HEK293 (cell line): ENCODE data around the gene SLC35G6.
A peak's percentile ranks its signal among the peaks of the same experiment; 100 is the strongest.

Source experiments
- CTCF ChIA-PET: fragments of 350-600 bp; formaldehyde crosslinking; extraction: SDS; loops from one replicate; lab custom pipeline; 2021; ENCODE audit warnings: antibody characterized with exemption; lab: Yijun Ruan, JAX
- POLR2A ChIA-PET: fragments of 300-600 bp; formaldehyde crosslinking; extraction: SDS; loops from one replicate; lab custom pipeline; 2020; ENCODE audit warnings: antibody characterized with exemption, inconsistent platforms; lab: Yijun Ruan, JAX
- H3K27ac ChIP-seq: fragments of 200-500 bp; sonication (Bioruptor generic); 2 replicates; pipeline ENCODE4 v1.5.1; 2014; ENCODE audit warnings: low read depth, low read length, control low read depth, inconsistent platforms; ENCODE audit errors: extremely low read depth
- H3K36me3 ChIP-seq, 2 experiments: fragments of 200-500 bp in 1 of 2; sonication (Bioruptor generic) in 1 of 2; 1 replicate in 1 of 2; 2 replicates in 1 of 2; pipeline ENCODE4 v1.5.1; 2014 to 2017; ENCODE audit warnings: inconsistent platforms in 2 of 2, low read length in 2 of 2; ENCODE audit not compliant: control insufficient read depth in 2 of 2, insufficient read depth in 1 of 2
- H3K4me1 ChIP-seq: fragments of 200-500 bp; sonication (Bioruptor generic); 2 replicates; pipeline ENCODE4 v1.5.1; 2014; ENCODE audit warnings: mild to moderate bottlenecking, low read length, inconsistent platforms; ENCODE audit not compliant: control insufficient read depth, insufficient read depth
- H3K4me3 ChIP-seq: 2 replicates; pipeline ENCODE4 v1.5.1; 2011; ENCODE audit warnings: low read depth, mild to moderate bottlenecking, control low read depth, low read length, moderate library complexity
- H3K9me3 ChIP-seq: fragments of 200-500 bp; sonication (Bioruptor generic); 2 replicates; pipeline ENCODE4 v1.5.1; 2014; ENCODE audit warnings: low read depth, low read length, inconsistent platforms; ENCODE audit not compliant: control insufficient read depth, insufficient read depth
- GFI1B ChIP-seq: fragments of 450-650 bp; formaldehyde crosslinking; IDR thresholded peaks from 2 replicates; pipeline ENCODE4 v1.5.1; 2016; ENCODE audit warnings: missing biosample characterization, missing genetic modification characterization
- KLF7 ChIP-seq: fragments of 450-650 bp; formaldehyde crosslinking; IDR thresholded peaks from 2 replicates; pipeline ENCODE4 v1.5.1; 2016; ENCODE audit warnings: missing biosample characterization, missing genetic modification characterization, borderline replicate concordance
- KLF9 ChIP-seq: fragments of 450-650 bp; formaldehyde crosslinking; IDR thresholded peaks from 2 replicates; pipeline ENCODE4 v1.5.1; 2016; ENCODE audit warnings: missing biosample characterization, missing genetic modification characterization, low read depth
- RBAK ChIP-seq: fragments of 450-650 bp; formaldehyde crosslinking; IDR thresholded peaks from 2 replicates; pipeline ENCODE4 v1.5.1; 2016; ENCODE audit warnings: missing biosample characterization, missing genetic modification characterization
- SALL2 ChIP-seq: fragments of 450-650 bp; formaldehyde crosslinking; IDR thresholded peaks from 2 replicates; pipeline ENCODE4 v1.5.0; 2017; ENCODE audit warnings: missing biosample characterization, mild to moderate bottlenecking, missing genetic modification characterization, borderline replicate concordance
- SP2 ChIP-seq: fragments of 450-650 bp; formaldehyde crosslinking; IDR thresholded peaks from 2 replicates; pipeline ENCODE4 v1.5.1; 2016; ENCODE audit warnings: missing biosample characterization, missing genetic modification characterization
- YY2 ChIP-seq: fragments of 450-650 bp; formaldehyde crosslinking; IDR thresholded peaks from 2 replicates; pipeline ENCODE4 v1.5.1; 2016; ENCODE audit warnings: missing biosample characterization, missing genetic modification characterization
- ZBTB1 ChIP-seq: fragments of 450-650 bp; formaldehyde crosslinking; IDR thresholded peaks from 2 replicates; pipeline ENCODE4 v1.5.1; 2016; ENCODE audit warnings: missing biosample characterization, missing genetic modification characterization
- ZBTB48 ChIP-seq: fragments of 450-650 bp; formaldehyde crosslinking; IDR thresholded peaks from 2 replicates; pipeline ENCODE4 v1.5.1; 2016; ENCODE audit warnings: missing biosample characterization, missing genetic modification characterization
- ZFHX2 ChIP-seq: fragments of 450-650 bp; formaldehyde crosslinking; conservative IDR thresholded peaks from 2 replicates; pipeline ENCODE4 v1.5.1; 2016; ENCODE audit warnings: missing biosample characterization, missing genetic modification characterization
- ZFP37 ChIP-seq: fragments of 450-650 bp; formaldehyde crosslinking; IDR thresholded peaks from 2 replicates; pipeline ENCODE4 v1.5.1; 2016; ENCODE audit warnings: missing biosample characterization, missing genetic modification characterization
- ZNF10 ChIP-seq: fragments of 450-650 bp; formaldehyde crosslinking; IDR thresholded peaks from 2 replicates; pipeline ENCODE4 v1.5.1; 2017; ENCODE audit warnings: missing biosample characterization, missing genetic modification characterization
- ZNF274 ChIP-seq, 2 experiments: fragments of 200-500 bp in 1 of 2; fragments of 450-650 bp in 1 of 2; sonication (Bioruptor generic) in 1 of 2; formaldehyde crosslinking in 1 of 2; IDR thresholded peaks; 2 replicates each; pipeline versions ENCODE4 v1.5.1 to v1.6.1; 2014 to 2016; ENCODE audit warnings: borderline replicate concordance in 1 of 2, inconsistent platforms in 1 of 2, low read length in 1 of 2, missing biosample characterization in 1 of 2, missing genetic modification characterization in 1 of 2
- ZNF37A ChIP-seq: fragments of 450-650 bp; IDR thresholded peaks from 2 replicates; pipeline ENCODE4 v1.5.1; 2018; ENCODE audit warnings: missing biosample characterization, missing genetic modification characterization
- ZNF501 ChIP-seq: fragments of 450-650 bp; formaldehyde crosslinking; IDR thresholded peaks from 2 replicates; pipeline ENCODE4 v1.5.1; 2016; ENCODE audit warnings: missing biosample characterization, missing genetic modification characterization
- ZNF571 ChIP-seq: fragments of 450-650 bp; formaldehyde crosslinking; IDR thresholded peaks from 2 replicates; pipeline ENCODE4 v1.5.0; 2017; ENCODE audit warnings: missing biosample characterization, missing genetic modification characterization
- ZNF596 ChIP-seq: fragments of 450-650 bp; IDR thresholded peaks from 2 replicates; pipeline ENCODE4 v1.5.0; 2018; ENCODE audit warnings: missing biosample characterization, mild to moderate bottlenecking, missing genetic modification characterization, moderate library complexity
- ZNF658 ChIP-seq: fragments of 450-650 bp; formaldehyde crosslinking; IDR thresholded peaks from 2 replicates; pipeline ENCODE4; 2016; ENCODE audit warnings: missing biosample characterization, missing genetic modification characterization
- ZNF677 ChIP-seq: fragments of 450-650 bp; IDR thresholded peaks from 2 replicates; pipeline ENCODE4 v1.5.0; 2018; ENCODE audit warnings: missing biosample characterization, mild to moderate bottlenecking, missing genetic modification characterization, moderate library complexity
- ZNF792 ChIP-seq: fragments of 450-650 bp; formaldehyde crosslinking; IDR thresholded peaks from 2 replicates; pipeline ENCODE4 v1.5.1; 2016; ENCODE audit warnings: missing biosample characterization, missing genetic modification characterization
- TF ChIP-seq, protein P1 (sequence below): fragments of 450-650 bp; formaldehyde crosslinking; IDR thresholded peaks from 2 replicates; pipeline ENCODE4 v1.5.1; 2016; ENCODE audit warnings: missing biosample characterization, missing genetic modification characterization
- TF ChIP-seq, protein P2 (sequence below): fragments of 450-650 bp; formaldehyde crosslinking; IDR thresholded peaks from 2 replicates; pipeline ENCODE4 v1.5.1; 2017; ENCODE audit warnings: missing biosample characterization, missing genetic modification characterization
- TF ChIP-seq, protein P3 (sequence below): fragments of 450-650 bp; formaldehyde crosslinking; IDR thresholded peaks from 2 replicates; pipeline ENCODE4 v1.5.1; 2016; ENCODE audit warnings: missing biosample characterization, missing genetic modification characterization

Gene SLC35G6

DNA sequence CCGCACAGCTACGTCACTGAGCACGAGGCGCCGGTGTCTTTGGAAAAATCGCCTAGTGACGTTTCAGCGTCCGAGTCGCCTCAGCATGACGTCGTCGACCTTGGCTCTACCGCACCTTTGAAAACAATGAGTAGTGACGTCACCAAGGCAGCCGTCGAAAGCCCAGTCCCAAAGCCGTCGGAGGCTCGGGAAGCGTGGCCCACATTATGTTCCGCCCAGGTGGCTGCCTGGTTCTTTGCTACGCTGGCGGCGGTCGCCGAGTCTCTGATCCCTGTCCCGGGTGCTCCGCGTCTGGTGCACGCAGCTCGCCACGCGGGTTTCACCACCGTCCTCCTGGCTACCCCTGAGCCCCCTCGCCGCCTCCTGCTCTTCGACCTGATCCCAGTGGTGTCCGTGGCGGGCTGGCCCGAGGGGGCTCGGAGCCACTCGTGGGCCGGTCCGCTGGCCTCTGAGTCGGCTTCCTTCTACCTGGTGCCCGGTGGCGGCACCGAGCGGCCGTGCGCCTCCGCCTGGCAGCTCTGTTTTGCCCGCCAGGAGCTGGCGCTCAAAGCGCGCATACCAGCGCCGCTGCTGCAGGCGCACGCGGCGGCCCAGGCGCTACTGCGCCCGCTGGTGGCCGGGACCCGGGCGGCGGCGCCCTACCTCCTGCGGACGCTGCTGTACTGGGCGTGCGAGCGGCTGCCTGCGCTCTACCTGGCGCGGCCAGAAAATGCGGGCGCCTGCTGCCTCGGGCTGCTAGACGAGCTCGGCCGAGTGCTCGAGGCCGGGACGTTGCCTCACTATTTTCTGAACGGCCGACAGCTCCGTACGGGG, 44.5 kb upstream of the SLC35G6 start (continued):
- TF ChIP-seq ZNF571 (tag by site-specific recombination) (no peak), KLF7 (no peak)
- TF ChIP-seq, protein P1, sequence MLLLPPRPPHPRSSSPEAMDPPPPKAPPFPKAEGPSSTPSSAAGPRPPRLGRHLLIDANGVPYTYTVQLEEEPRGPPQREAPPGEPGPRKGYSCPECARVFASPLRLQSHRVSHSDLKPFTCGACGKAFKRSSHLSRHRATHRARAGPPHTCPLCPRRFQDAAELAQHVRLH (tag by site-specific recombination), result no peak

DNA sequence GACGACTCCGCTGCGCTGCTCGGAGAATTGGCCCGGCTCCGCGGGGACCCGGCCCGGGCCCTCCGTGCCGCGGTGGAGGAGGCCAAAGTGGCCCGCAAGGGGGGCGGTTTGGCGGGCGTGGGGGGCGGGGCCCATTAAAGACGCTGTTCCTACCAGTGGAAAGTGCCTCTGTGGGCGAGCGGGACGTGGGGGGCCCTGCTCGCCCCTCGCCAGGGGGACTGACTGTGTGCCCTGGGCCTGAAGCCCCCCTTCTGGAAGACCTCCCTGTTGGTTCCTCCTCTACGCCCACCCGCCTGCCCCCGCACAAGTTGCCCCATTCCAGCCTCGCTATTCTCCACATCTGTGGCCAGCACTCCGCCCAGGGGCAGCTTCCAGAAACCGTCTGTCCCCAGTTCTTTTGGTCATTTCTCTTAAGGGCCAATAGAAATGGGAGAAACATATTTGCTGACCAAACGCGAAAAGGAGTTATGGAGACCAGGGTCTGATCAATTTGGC, 43.8 kb upstream of the SLC35G6 start:
- TF ChIP-seq ZNF274 (IDR thresholded peaks at IDR 0.05; ENCODE audit: low read length), result no peak
- TF ChIP-seq ZNF274 (tag by site-specific recombination; IDR thresholded peaks at IDR 0.05; ENCODE audit: borderline replicate concordance), result no peak
- peak; percentile 49; the same call in 1 of the 2 replicates for TF ChIP-seq ZFHX2 (tag by site-specific recombination)
- H3K36me3 ChIP-seq, result no peaks in the 10 kb centered on the region
- peak overlapping the region; percentile 9; the same call in 1 of the 2 replicates for H3K27ac ChIP-seq
- ChIA-PET CTCF (interaction anchor here (0.6 to 3.9 kb wide), 28 partner anchors 8 to 377 kb away, joined by 3 to 37 read pairs (median 5); partner anchors contain the start of genes CHRNB1, NEURL4, SLC2A4 and SLC35G6), POLR2A (interaction anchor here (0.7 to 3.5 kb wide), 6 partner anchors 8 to 81 kb away, joined by 3 to 45 read pairs (median 5); partner anchors contain the start of genes CHRNB1, POLR2A and TMEM256)
- H3K4me3 ChIP-seq, result no peak overlapping the region
- H3K4me1 ChIP-seq, result peaks cover 18% of the 10 kb centered on the region
- H3K9me3 ChIP-seq, result no peaks in the 10 kb centered on the region

DNA sequence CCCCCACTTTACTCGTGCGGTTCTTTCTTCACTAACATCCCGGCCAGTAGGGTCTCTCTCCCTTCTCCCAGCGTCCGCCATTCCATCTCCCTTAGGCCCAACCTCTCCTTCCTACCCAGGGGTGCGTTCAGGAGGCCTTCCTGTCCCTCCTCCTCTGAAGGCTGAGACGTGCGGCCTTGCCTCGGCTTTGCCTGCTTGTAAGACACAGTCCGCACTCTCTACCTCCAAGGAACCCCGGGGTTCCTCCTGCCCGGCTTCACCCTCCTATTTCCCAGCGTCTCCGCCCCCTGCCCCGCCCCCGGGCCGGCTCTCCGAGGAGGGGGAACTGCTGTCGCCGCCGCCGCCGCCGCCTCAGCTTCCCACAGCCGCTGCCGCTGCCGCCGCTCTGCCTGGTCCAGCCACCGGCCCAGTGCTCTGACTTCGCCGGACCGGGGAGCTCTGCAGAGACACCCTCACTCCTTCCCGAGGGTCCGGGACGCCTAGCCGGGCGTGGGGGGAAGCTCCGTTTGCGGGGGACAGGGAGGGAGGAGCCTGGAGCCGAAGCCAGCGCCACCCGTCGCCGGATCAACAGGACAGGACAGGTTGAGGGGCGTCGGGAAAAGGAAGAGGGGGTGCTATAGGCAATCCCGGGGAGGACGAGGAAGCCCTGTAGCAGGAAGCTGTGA, 43.2 kb upstream of the SLC35G6 start:
- POLR2A ChIA-PET, result interaction anchor here (0.5 kb wide), 1 partner anchor 757 kb away, joined by 4 read pairs; no protein-coding TSS in a partner anchor
- TF ChIP-seq ZNF501 (no peak), ZFP37 (tag by site-specific recombination) (no peak), ZBTB1 (tag by site-specific recombination) (no peak), ZNF658 (tag by site-specific recombination) (no peak), RBAK (no peak), KLF9 (tag by site-specific recombination) (no peak), SALL2 (no peak), ZBTB48 (tag by site-specific recombination) (no peak), ZNF677 (no peak), ZNF596 (tag by site-specific recombination) (no peak), GFI1B (tag by site-specific recombination) (no peak), ZNF10 (tag by site-specific recombination) (no peak), SP2 (no peak), ZNF37A (tag by site-specific recombination) (no peak), YY2 (no peak), ZNF792 (no peak)
- TF ChIP-seq, protein P2, sequence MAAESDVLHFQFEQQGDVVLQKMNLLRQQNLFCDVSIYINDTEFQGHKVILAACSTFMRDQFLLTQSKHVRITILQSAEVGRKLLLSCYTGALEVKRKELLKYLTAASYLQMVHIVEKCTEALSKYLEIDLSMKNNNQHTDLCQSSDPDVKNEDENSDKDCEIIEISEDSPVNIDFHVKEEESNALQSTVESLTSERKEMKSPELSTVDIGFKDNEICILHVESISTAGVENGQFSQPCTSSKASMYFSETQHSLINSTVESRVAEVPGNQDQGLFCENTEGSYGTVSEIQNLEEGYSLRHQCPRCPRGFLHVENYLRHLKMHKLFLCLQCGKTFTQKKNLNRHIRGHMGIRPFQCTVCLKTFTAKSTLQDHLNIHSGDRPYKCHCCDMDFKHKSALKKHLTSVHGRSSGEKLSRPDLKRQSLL (tag by site-specific recombination), result no peak
- TF ChIP-seq, protein P3, sequence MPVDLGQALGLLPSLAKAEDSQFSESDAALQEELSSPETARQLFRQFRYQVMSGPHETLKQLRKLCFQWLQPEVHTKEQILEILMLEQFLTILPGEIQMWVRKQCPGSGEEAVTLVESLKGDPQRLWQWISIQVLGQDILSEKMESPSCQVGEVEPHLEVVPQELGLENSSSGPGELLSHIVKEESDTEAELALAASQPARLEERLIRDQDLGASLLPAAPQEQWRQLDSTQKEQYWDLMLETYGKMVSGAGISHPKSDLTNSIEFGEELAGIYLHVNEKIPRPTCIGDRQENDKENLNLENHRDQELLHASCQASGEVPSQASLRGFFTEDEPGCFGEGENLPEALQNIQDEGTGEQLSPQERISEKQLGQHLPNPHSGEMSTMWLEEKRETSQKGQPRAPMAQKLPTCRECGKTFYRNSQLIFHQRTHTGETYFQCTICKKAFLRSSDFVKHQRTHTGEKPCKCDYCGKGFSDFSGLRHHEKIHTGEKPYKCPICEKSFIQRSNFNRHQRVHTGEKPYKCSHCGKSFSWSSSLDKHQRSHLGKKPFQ (tag by site-specific recombination), result no peak
- H3K4me1 ChIP-seq, result peaks cover 18% of the 10 kb centered on the region
- H3K4me3 ChIP-seq, result no peak overlapping the region
- H3K36me3 ChIP-seq, result no peaks in the 10 kb centered on the region
- H3K9me3 ChIP-seq, result no peaks in the 10 kb centered on the region
- H3K27ac ChIP-seq, result 0 out of 2 replicates have a peak overlapping the region, but pooled peaks have one; percentile 9
- CTCF ChIA-PET, result interaction anchor here (0.8 to 3.9 kb wide), 4 partner anchors 7 to 123 kb away, joined by 3 to 37 read pairs (median 8); partner anchors contain the start of genes CHRNB1 and TMEM95
